ENCODE measurements around the gene ATXN7L2.

GRCh38 chr1:109529881-109530456 lies 46.3 kb downstream of the ATXN7L2 start:
- TF ChIP-seq CTCF (IDR thresholded peaks at IDR 0.05; ENCODE audit: low read depth, low read length, missing input control) (no peak), GABPA (IDR thresholded peaks at IDR 0.05 in 1 of 2, conservative IDR thresholded peaks at IDR 0.05 in 1 of 2) (no peak), REST (IDR thresholded peaks at IDR 0.05) (no peak), MAX (IDR thresholded peaks at IDR 0.05) (no peak), TAF1 (conservative IDR thresholded peaks at IDR 0.05) (no peak), YY1 (IDR thresholded peaks at IDR 0.05) (no peak), SP1 (IDR thresholded peaks at IDR 0.05) (no peak), RAD21 (IDR thresholded peaks at IDR 0.05) (no peak), ATF3 (IDR thresholded peaks at IDR 0.05) (no peak), ZBTB33 (IDR thresholded peaks at IDR 0.05) (no peak)

All from liver (tissue), 3 donors.